ENCODE measurements around the gene SLC5A12.
"Not testable (repeated sequence)": the region's sequence is repeated elsewhere in the genome, so short reads cannot be mapped to it uniquely, and the experiment has no call there.

The SLC5A12 gene

DNA sequence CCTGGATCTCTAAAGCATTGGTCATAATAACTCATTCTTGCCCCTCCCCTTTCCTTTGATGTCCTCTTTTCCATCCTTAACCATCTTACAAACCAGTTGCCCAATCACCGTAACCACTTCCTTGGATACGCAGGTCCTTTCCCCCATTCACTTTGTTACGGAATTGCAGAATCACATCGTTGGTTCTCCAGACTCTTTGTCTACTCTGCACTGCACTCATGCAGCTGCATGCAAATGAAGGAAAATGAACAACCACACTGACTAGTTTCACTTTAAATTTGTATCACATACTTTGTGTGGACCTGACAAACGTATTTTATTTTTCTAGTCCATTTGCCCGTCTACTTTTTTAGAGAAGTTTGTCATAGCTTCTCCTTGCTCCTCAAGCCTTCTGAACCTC lies 69.9 kb downstream of the SLC5A12 start:
- no peak for DNase-seq (ENCODE audit: low spot score)

DNA sequence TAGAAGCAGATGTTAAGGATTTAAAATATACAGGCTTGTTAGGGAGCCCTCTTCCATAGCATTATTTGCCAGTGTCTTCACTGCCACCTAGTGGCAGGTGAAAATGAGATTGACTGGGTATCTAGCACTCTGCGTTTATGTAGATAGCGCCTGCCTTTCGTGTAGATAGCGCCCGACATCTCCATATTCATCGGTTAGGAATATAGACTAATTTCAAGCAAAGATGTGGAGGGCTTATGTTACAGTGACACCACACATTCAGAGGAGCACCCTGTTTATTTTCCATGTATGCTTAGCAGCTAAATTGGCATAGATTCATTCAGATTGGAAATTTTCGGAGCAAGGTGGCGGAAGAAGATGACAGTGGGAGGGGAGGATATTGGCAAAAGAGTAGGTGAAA lies 72.0 kb downstream of the SLC5A12 start:
- DNase-seq (ENCODE audit: low spot score) = no peak

DNA sequence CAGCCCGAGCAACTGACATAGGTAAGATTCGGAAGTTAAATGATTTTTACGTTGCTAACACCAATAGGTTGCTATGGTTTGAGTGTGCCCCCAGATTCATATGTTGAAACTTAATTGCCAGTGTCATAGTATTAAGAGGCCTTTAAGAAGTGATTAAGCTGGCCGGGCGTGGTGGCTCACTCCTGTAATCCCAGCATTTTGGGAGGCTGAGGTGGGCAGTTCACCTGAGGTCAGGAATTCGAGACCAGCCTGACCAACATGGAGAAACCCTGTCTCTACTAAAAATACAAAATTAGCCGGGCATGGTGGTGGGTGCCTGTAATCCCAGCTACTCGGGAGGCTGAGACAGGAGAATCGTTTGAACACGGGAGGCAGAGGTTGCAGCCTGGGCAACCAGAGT lies 78.5 kb downstream of the SLC5A12 start:
- DNase-seq (ENCODE audit: low spot score) = not testable (repeated sequence)

DNA sequence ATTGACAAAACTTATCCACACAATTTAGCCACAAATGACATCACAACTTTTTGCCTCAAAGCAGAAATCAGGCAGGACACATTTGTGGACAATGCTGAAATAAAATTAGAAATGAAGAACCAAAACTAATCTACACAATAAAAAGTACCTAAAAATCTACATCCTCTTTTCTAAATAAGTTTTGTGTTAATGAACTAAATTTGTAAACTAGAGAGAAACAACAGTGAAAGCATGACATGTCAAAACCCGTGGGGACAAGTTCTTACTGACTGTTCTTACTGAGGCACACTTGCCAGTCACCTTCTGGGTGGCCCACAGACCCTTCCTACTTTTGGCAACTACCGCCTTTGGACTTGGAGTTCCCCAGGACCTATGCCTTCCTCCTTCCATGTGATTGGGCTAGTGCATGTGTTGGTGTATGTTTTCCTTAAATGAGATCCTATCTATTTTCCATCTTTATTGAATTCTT lies 89.1 kb downstream of the SLC5A12 start:
- DNase-seq (ENCODE audit: low spot score) = no peak

DNA sequence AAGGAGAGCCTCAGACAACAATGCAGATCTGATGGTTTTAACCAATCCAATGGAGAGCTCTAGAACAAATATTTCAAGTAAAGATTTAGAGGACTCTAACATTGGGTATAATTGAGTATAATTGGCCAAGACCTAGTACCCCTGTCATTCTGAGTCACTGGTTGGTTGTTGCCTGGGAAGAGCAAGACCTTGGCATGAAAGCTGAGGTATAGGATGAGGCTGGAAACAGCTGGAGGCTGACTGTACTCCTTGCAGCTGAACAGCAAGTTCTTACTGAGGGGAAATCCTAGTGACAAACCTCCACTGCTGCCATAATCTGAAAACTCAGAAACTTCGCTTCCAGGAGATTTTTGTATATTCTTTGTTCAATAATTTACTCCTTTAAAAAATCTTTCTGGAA lies 95.5 kb downstream of the SLC5A12 start:
- no peak for DNase-seq (ENCODE audit: low spot score)

DNA sequence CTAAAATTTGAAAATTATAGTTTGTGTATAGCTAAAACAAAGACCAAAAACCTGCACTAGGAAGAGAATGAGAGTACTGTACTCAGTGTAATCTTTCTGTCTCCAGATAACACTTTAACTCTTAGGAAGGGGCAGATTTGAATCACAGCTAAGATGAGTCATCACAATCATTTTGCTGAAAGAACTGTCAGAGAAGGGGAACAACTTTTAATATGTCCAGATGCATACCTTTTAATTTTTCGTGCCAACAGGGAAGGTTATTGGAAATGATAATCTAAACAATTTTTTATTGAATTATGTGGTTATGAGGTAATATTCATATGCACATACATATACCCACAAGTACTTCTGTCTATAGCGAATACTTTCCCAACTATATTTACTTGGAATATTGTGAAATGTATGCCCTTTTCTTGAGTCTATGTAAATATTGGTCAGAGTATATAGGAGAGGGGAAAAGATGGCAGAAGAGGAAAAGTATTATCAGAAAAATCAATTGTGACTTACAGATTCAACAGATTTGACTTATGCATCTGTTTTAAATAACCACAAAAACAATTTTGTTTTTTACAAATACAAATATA lies 98.7 kb downstream of the SLC5A12 start:
- no peak for DNase-seq (ENCODE audit: low spot score)

DNA sequence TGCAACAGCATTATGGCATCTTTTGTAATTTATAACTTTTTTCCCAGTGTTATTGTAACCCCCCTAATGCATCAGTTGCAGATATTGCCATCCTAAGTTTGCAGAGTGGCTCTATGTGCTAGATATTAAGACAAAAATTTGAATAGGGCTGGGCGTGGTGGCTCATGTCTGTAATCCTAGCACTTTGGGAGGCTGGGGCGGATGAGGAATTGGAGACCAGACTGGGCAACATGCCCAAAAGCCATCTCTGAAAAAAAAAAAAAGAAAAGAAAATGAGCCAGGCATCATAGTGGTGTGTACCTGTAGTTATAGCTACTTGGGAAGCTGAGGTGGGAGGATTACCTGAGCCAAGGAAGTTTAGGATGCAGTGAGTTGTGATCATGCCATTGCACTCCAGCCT lies 99.7 kb downstream of the SLC5A12 start:
- no peak for DNase-seq (ENCODE audit: low spot score)

DNA sequence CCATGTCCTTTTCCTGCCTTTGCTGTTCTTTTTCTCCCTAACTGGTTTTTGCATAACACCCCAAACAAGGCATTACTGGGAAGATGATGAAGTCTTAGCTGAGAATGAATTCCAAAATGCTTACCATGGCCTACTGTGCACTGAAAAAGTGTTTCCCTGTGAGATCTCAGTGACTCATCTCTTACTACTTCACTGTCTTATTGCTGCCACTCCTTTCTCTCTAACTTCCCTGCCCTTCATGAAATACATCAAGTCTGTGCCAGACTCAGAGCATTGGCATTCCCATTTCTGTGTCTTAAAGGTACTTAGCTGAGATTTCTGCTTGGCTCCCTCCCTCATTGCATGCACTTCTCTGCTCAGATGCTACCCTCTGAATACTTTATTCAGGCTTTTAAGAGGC lies 100.7 kb downstream of the SLC5A12 start:
- no peak for DNase-seq (ENCODE audit: low spot score)

DNA sequence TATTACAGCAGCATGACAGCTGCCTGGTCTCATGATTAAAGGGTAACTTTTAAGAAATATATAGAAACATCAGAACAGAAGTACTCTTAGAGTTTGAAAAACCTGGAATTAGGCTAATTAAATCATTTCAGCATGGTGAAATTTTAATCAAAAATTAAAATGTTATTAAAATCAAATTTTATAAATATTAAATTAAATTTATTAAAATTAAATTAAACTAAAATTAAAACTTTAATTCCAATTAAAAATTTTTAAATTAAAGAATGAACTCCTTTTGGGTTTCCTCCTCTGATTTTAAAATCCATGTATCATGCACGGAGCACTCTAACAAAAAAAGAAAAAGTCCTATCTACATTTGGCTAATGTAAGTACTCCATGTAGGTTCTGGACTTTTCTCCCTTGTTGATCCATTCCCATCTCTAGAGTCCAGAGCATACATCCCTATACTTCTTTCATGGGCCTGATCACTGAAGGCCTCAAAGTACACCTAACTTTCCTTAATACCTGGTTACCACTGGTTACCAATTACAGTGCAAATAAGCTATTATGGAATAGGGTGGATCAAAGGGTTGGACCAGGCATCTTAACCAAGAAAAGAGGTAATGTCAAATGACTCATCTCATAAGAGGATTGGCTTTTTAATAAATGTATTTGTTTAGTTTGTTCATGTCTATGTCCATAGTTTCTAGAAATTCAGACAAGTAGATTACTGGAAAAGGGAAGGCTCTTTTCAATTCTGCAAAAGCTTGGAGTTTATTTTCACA lies 101.4 kb downstream of the SLC5A12 start:
- no peak for DNase-seq (ENCODE audit: low spot score)

DNA sequence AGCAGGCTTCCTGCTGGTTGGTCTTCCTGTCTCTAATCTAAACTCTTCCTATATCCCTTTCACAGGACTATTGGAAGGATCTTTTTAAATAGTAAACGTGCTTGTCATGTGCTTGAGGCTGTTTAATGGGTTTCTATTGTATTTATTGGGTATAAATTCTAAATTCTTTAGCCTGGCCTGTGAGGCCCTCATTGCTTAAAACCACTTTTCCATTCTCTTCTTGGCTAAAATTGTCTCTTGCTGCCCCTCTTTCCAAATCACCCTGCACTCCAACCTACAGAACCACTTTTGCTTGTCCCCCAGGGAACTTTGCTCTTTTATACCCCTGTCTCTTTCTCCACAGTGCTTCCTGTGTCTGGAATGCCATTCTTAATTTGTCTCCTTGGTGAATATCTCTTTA lies 103.4 kb downstream of the SLC5A12 start:
- no peak for DNase-seq (ENCODE audit: low spot score)
